HEK293 (cell line): Measurements from ENCODE around the gene BCORL1.

Experiments
- CTCF ChIA-PET: fragments of 350-600 bp; formaldehyde crosslinking; extraction: SDS; loops from one replicate; lab custom pipeline; 2021; ENCODE audit warnings: antibody characterized with exemption; lab: Yijun Ruan, JAX
- POLR2A ChIA-PET: fragments of 300-600 bp; formaldehyde crosslinking; extraction: SDS; loops from one replicate; lab custom pipeline; 2020; ENCODE audit warnings: antibody characterized with exemption, inconsistent platforms; lab: Yijun Ruan, JAX
- H3K27ac ChIP-seq: fragments of 200-500 bp; sonication (Bioruptor generic); 2 replicates; pipeline ENCODE4 v1.5.1; 2014; ENCODE audit warnings: low read depth, low read length, control low read depth, inconsistent platforms; ENCODE audit errors: extremely low read depth
- H3K36me3 ChIP-seq, 2 experiments: fragments of 200-500 bp in 1 of 2; sonication (Bioruptor generic) in 1 of 2; 1 replicate in 1 of 2; 2 replicates in 1 of 2; pipeline ENCODE4 v1.5.1; 2014 to 2017; ENCODE audit warnings: inconsistent platforms in 2 of 2, low read length in 2 of 2; ENCODE audit not compliant: control insufficient read depth in 2 of 2, insufficient read depth in 1 of 2
- H3K4me1 ChIP-seq: fragments of 200-500 bp; sonication (Bioruptor generic); 2 replicates; pipeline ENCODE4 v1.5.1; 2014; ENCODE audit warnings: mild to moderate bottlenecking, low read length, inconsistent platforms; ENCODE audit not compliant: control insufficient read depth, insufficient read depth
- H3K4me3 ChIP-seq: 2 replicates; pipeline ENCODE4 v1.5.1; 2011; ENCODE audit warnings: low read depth, mild to moderate bottlenecking, control low read depth, low read length, moderate library complexity
- H3K9me3 ChIP-seq: fragments of 200-500 bp; sonication (Bioruptor generic); 2 replicates; pipeline ENCODE4 v1.5.1; 2014; ENCODE audit warnings: low read depth, low read length, inconsistent platforms; ENCODE audit not compliant: control insufficient read depth, insufficient read depth
- EGR2 ChIP-seq: fragments of 450-650 bp; formaldehyde crosslinking; IDR thresholded peaks from 2 replicates; pipeline ENCODE4 v1.5.1; 2016; ENCODE audit warnings: low read depth, missing biosample characterization, missing genetic modification characterization
- KLF1 ChIP-seq: fragments of 450-650 bp; formaldehyde crosslinking; IDR thresholded peaks from 2 replicates; pipeline ENCODE4 v1.5.1; 2016; ENCODE audit warnings: missing biosample characterization, missing genetic modification characterization
- KLF9 ChIP-seq: fragments of 450-650 bp; formaldehyde crosslinking; IDR thresholded peaks from 2 replicates; pipeline ENCODE4 v1.5.1; 2016; ENCODE audit warnings: missing biosample characterization, missing genetic modification characterization, low read depth
- PATZ1 ChIP-seq: fragments of 450-650 bp; formaldehyde crosslinking; IDR thresholded peaks from 2 replicates; pipeline ENCODE4 v1.5.1; 2016; ENCODE audit warnings: missing biosample characterization, missing genetic modification characterization
- PBX3 ChIP-seq: sonication (generic); formaldehyde crosslinking; IDR thresholded peaks from 2 replicates; pipeline ENCODE4 v1.8.1; 2022; ENCODE audit warnings: mild to moderate bottlenecking, moderate library complexity, missing genetic modification reagents
- REPIN1 ChIP-seq: fragments of 450-650 bp; formaldehyde crosslinking; IDR thresholded peaks from 2 replicates; pipeline ENCODE4 v1.5.1; 2017; ENCODE audit warnings: missing biosample characterization, missing genetic modification characterization, low read depth
- SP2 ChIP-seq: fragments of 450-650 bp; formaldehyde crosslinking; IDR thresholded peaks from 2 replicates; pipeline ENCODE4 v1.5.1; 2016; ENCODE audit warnings: missing biosample characterization, missing genetic modification characterization
- SP7 ChIP-seq: fragments of 450-650 bp; formaldehyde crosslinking; IDR thresholded peaks from 2 replicates; pipeline ENCODE4 v1.5.1; 2016; ENCODE audit warnings: missing biosample characterization, missing genetic modification characterization
- TSHZ1 ChIP-seq: fragments of 450-650 bp; formaldehyde crosslinking; IDR thresholded peaks from 2 replicates; pipeline ENCODE4 v1.5.1; 2016; ENCODE audit warnings: missing biosample characterization, missing genetic modification characterization, borderline replicate concordance
- WT1 ChIP-seq: fragments of 450-650 bp; formaldehyde crosslinking; IDR thresholded peaks from 2 replicates; pipeline ENCODE4 v1.5.1; 2016; ENCODE audit warnings: missing biosample characterization, missing genetic modification characterization
- ZBTB20 ChIP-seq: fragments of 450-650 bp; formaldehyde crosslinking; IDR thresholded peaks from 2 replicates; pipeline ENCODE4 v1.5.1; 2016; ENCODE audit warnings: missing biosample characterization, missing genetic modification characterization
- ZBTB21 ChIP-seq: fragments of 450-650 bp; formaldehyde crosslinking; IDR thresholded peaks from 2 replicates; pipeline ENCODE4 v1.5.1; 2017; ENCODE audit warnings: missing biosample characterization, missing genetic modification characterization
- ZFHX2 ChIP-seq: fragments of 450-650 bp; formaldehyde crosslinking; conservative IDR thresholded peaks from 2 replicates; pipeline ENCODE4 v1.5.1; 2016; ENCODE audit warnings: missing biosample characterization, missing genetic modification characterization
- ZNF10 ChIP-seq: fragments of 450-650 bp; formaldehyde crosslinking; IDR thresholded peaks from 2 replicates; pipeline ENCODE4 v1.5.1; 2017; ENCODE audit warnings: missing biosample characterization, missing genetic modification characterization
- ZNF223 ChIP-seq: fragments of 450-650 bp; formaldehyde crosslinking; IDR thresholded peaks from 2 replicates; pipeline ENCODE4 v1.5.1; 2016; ENCODE audit warnings: missing biosample characterization, missing genetic modification characterization
- ZNF274 ChIP-seq, 2 experiments: fragments of 200-500 bp in 1 of 2; fragments of 450-650 bp in 1 of 2; sonication (Bioruptor generic) in 1 of 2; formaldehyde crosslinking in 1 of 2; IDR thresholded peaks; 2 replicates each; pipeline versions ENCODE4 v1.5.1 to v1.6.1; 2014 to 2016; ENCODE audit warnings: borderline replicate concordance in 1 of 2, inconsistent platforms in 1 of 2, low read length in 1 of 2, missing biosample characterization in 1 of 2, missing genetic modification characterization in 1 of 2
- ZNF280C ChIP-seq: fragments of 450-650 bp; formaldehyde crosslinking; IDR thresholded peaks from 2 replicates; pipeline ENCODE4 v1.5.1; 2016; ENCODE audit warnings: missing biosample characterization, missing genetic modification characterization
- ZNF391 ChIP-seq: fragments of 450-650 bp; formaldehyde crosslinking; IDR thresholded peaks from 2 replicates; pipeline ENCODE4 v1.5.1; 2016; ENCODE audit warnings: low read depth, missing biosample characterization, missing genetic modification characterization, borderline replicate concordance
- ZNF510 ChIP-seq: fragments of 450-650 bp; formaldehyde crosslinking; IDR thresholded peaks from 2 replicates; pipeline ENCODE4 v1.5.1; 2018; ENCODE audit warnings: mild to moderate bottlenecking, missing genetic modification characterization, missing biosample characterization; ENCODE audit not compliant: insufficient replicate concordance
- ZNF555 ChIP-seq: fragments of 450-650 bp; formaldehyde crosslinking; conservative IDR thresholded peaks from 2 replicates; pipeline ENCODE4 v1.5.1; 2017; ENCODE audit warnings: missing biosample characterization, mild to moderate bottlenecking, missing genetic modification characterization, inconsistent platforms
- ZNF600 ChIP-seq: fragments of 450-650 bp; formaldehyde crosslinking; IDR thresholded peaks from 2 replicates; pipeline ENCODE4 v1.5.1; 2016; ENCODE audit warnings: missing biosample characterization, missing genetic modification characterization
- ZNF639 ChIP-seq: fragments of 450-650 bp; formaldehyde crosslinking; IDR thresholded peaks from 2 replicates; pipeline ENCODE4 v1.5.1; 2016; ENCODE audit warnings: missing biosample characterization, missing genetic modification characterization
- ZNF792 ChIP-seq: fragments of 450-650 bp; formaldehyde crosslinking; IDR thresholded peaks from 2 replicates; pipeline ENCODE4 v1.5.1; 2016; ENCODE audit warnings: missing biosample characterization, missing genetic modification characterization

Gene BCORL1

GRCh38 chrX:129982300-129983251 lies at the start of gene BCORL1 (continued):
- TF ChIP-seq ZNF280C = no peak
- TF ChIP-seq, all 188 proteins: peak for 62

GRCh38 chrX:129932821-129933321 lies 49.6 kb upstream of the BCORL1 start:
- POLR2A ChIA-PET = no interaction called here
- Histone ChIP-seq H3K36me3 (peaks cover under 1 to 18% of the 10 kb centered on the region in 2 experiments; a peak in 2 of 3 replicates), H3K4me1 (no peaks in the 10 kb centered on the region; the same call in 1 of the 2 replicates), H3K9me3 (no peaks in the 10 kb centered on the region), H3K27ac (peak overlapping the region; percentile 81; the same call in 1 of the 2 replicates), H3K4me3 (peak overlapping the region; percentile 17; the same call in 1 of the 2 replicates)
- CTCF ChIA-PET = interaction anchor here (0.7 to 1.8 kb wide), 2 partner anchors 88 to 109 kb away, joined by 3 to 4 read pairs; no protein-coding TSS in a partner anchor
- TF ChIP-seq ZNF274 (IDR thresholded peaks at IDR 0.05; ENCODE audit: low read length) = no peak
- TF ChIP-seq ZNF274 (tag by site-specific recombination; IDR thresholded peaks at IDR 0.05; ENCODE audit: borderline replicate concordance) = no peak
- no peak for TF ChIP-seq ZNF639 (tag by site-specific recombination)
- TF ChIP-seq ZNF510 (tag by site-specific recombination) = no peak
- TF ChIP-seq ZNF555 (tag by site-specific recombination) = no peak
- TF ChIP-seq WT1 (tag by site-specific recombination) = peak; percentile 52; the same call in 1 of the 2 replicates
- no peak for TF ChIP-seq TSHZ1
- no peak for TF ChIP-seq ZNF391 (tag by site-specific recombination)
- TF ChIP-seq REPIN1 (tag by site-specific recombination) = no peak
- TF ChIP-seq ZNF223 (tag by site-specific recombination) = no peak
- TF ChIP-seq ZNF792 = no peak
- TF ChIP-seq ZBTB20 (tag by site-specific recombination) = peak; percentile 48; the same call in 1 of the 2 replicates
- peak; percentile 42 for TF ChIP-seq SP2 (tag by site-specific recombination)
- peak; percentile 21; the same call in 1 of the 2 replicates for TF ChIP-seq EGR2 (tag by site-specific recombination)
- no peak for TF ChIP-seq PBX3
- TF ChIP-seq ZNF600 = peak; percentile 68
- peak; percentile 26; the same call in 1 of the 2 replicates for TF ChIP-seq PATZ1 (tag by site-specific recombination)
- TF ChIP-seq ZBTB21 = no peak
- peak; percentile 73 for TF ChIP-seq KLF1
- peak; percentile 29; the same call in 1 of the 2 replicates for TF ChIP-seq SP7 (tag by site-specific recombination)
- no peak for TF ChIP-seq ZNF10 (tag by site-specific recombination)
- TF ChIP-seq KLF9 (tag by site-specific recombination) = no peak
- peak; percentile 58 for TF ChIP-seq ZFHX2 (tag by site-specific recombination)
